ENCODE results near the gene MAN1C1.
A peak's percentile ranks its signal among the peaks of the same experiment; 100 is the strongest.

MAN1C1 gene

GRCh38 chr1:25616095-25616986 lies at the start of gene MAN1C1:
Gene MAN1C1 (plus strand): TSS chr1:25616791. CDS start chr1:25617798, 1,007 bp downstream.
- DNase-seq (ENCODE audit: low read depth): peak; percentile 35

GRCh38 chr1:25567710-25568089 lies 48.9 kb upstream of the MAN1C1 start:
- no peak for DNase-seq (ENCODE audit: low read depth)

GRCh38 chr1:25568090-25568833 lies 48.3 kb upstream of the MAN1C1 start:
- DNase-seq (ENCODE audit: low read depth): no peak

- no peak for DNase-seq (ENCODE audit: low read depth)
Measured at GRCh38 chr1:25568834-25569596, 47.6 kb upstream of the MAN1C1 start.

- no peak for DNase-seq (ENCODE audit: low read depth)
Measured at GRCh38 chr1:25569597-25570396, 46.8 kb upstream of the MAN1C1 start.

- no peak for DNase-seq (ENCODE audit: low read depth)
Measured at GRCh38 chr1:25570798-25571521, 45.6 kb upstream of the MAN1C1 start.

- no peak for DNase-seq (ENCODE audit: low read depth)
Measured at GRCh38 chr1:25571522-25571970, 45.0 kb upstream of the MAN1C1 start.

GRCh38 chr1:25572107-25572506 lies 44.5 kb upstream of the MAN1C1 start:
- DNase-seq (ENCODE audit: low read depth): no peak

GRCh38 chr1:25572708-25573590 lies 43.6 kb upstream of the MAN1C1 start:
- DNase-seq (ENCODE audit: low read depth): no peak

GRCh38 chr1:25573591-25573930 lies 43.0 kb upstream of the MAN1C1 start:
- DNase-seq (ENCODE audit: low read depth): no peak

- no peak for DNase-seq (ENCODE audit: low read depth)
Measured at GRCh38 chr1:25573961-25574360, 42.6 kb upstream of the MAN1C1 start.

- DNase-seq (ENCODE audit: low read depth): no peak
Measured at GRCh38 chr1:25575191-25575590, 41.4 kb upstream of the MAN1C1 start.

- DNase-seq (ENCODE audit: low read depth): no peak
Measured at GRCh38 chr1:25576459-25577133, 40.0 kb upstream of the MAN1C1 start.

GRCh38 chr1:25577134-25577920 lies 39.3 kb upstream of the MAN1C1 start:
- DNase-seq (ENCODE audit: low read depth): no peak

- DNase-seq (ENCODE audit: low read depth): no peak
Measured at GRCh38 chr1:25579292-25580252, 37.0 kb upstream of the MAN1C1 start.

GRCh38 chr1:25580927-25581326 lies 35.7 kb upstream of the MAN1C1 start:
- DNase-seq (ENCODE audit: low read depth): no peak

GRCh38 chr1:25581764-25582163 lies 34.8 kb upstream of the MAN1C1 start:
- DNase-seq (ENCODE audit: low read depth): no peak
